ENCODE measurements around the gene RAET1G.
"Not testable (repeated sequence)": the region's sequence is repeated elsewhere in the genome, so short reads cannot be mapped to it uniquely, and the experiment has no call there.

RAET1G gene

DNA sequence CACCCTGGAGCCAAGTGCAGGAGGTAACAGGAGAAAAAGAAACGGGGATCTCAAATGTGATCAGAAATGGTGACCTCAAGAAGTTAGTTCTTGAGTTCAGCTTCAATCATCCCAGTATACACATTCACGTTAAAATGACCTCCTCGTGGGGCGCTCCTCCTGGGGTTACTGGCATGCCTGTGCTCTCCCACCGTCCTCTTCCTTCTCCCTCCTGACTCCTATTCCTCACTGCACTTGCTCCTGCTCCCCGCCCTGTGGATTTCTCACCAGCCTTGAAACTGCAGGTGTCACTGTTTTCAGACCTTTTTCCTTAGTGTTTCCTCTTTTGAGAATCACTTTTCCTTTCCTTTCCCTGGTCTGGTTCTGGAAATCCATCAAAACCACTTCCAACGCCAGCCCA is 23.7 kb upstream of the RAET1G start:
- not testable (repeated sequence) for H3K56ac ChIP-seq (ENCODE audit: low read length); H3K23ac ChIP-seq (ENCODE audit: low read length); H3K36me3 ChIP-seq (ENCODE audit: control insufficient read depth, insufficient read depth, low read length); H3K79me2 ChIP-seq (ENCODE audit: control insufficient read depth, insufficient read depth, low read length); H3K4me1 ChIP-seq (ENCODE audit: control insufficient read depth, low read depth, low read length); H3K4me3 ChIP-seq (ENCODE audit: low read length); DNase-seq; H3K9ac ChIP-seq (ENCODE audit: low read length); H3K27ac ChIP-seq (ENCODE audit: low read depth, low read length); H3K4me2 ChIP-seq (ENCODE audit: low read length); H2BK120ac ChIP-seq (ENCODE audit: low read depth, low read length); H3K79me1 ChIP-seq (ENCODE audit: low read length); H3K27me3 ChIP-seq (ENCODE audit: insufficient read depth, low read length, poor library complexity); H3K18ac ChIP-seq (ENCODE audit: low read length); H4K5ac ChIP-seq (ENCODE audit: low read length); H2BK5ac ChIP-seq (ENCODE audit: low read length); H3K4ac ChIP-seq (ENCODE audit: low read depth, low read length); H2AK5ac ChIP-seq (ENCODE audit: low read length); H2BK15ac ChIP-seq (replicated peaks; ENCODE audit: low read depth); H4K8ac ChIP-seq (ENCODE audit: low read depth, low read length)
- WGBS (ENCODE audit: extremely low coverage, insufficient coverage, low lambda C conversion rate): no CpG with 5 or more reads among the region's 7 CpGs

DNA sequence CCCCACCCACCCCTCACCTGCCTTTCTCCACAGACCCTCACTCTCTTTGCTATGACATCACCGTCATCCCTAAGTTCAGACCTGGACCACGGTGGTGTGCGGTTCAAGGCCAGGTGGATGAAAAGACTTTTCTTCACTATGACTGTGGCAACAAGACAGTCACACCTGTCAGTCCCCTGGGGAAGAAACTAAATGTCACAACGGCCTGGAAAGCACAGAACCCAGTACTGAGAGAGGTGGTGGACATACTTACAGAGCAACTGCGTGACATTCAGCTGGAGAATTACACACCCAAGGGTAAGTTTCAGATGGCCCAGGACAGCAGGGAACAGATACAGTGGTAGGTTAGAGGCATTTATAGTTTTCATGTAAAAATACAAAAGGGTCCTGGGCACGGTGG is 22.4 kb upstream of the RAET1G start:
- not testable (repeated sequence) for H3K4me1 ChIP-seq (ENCODE audit: control insufficient read depth, low read depth, low read length); H3K9ac ChIP-seq (ENCODE audit: low read length); H3K4ac ChIP-seq (ENCODE audit: low read depth, low read length); H3K36me3 ChIP-seq (ENCODE audit: control insufficient read depth, insufficient read depth, low read length); H3K4me3 ChIP-seq (ENCODE audit: low read length); H2BK5ac ChIP-seq (ENCODE audit: low read length); H2AK5ac ChIP-seq (ENCODE audit: low read length); H4K5ac ChIP-seq (ENCODE audit: low read length); DNase-seq; H3K18ac ChIP-seq (ENCODE audit: low read length); H2BK120ac ChIP-seq (ENCODE audit: low read depth, low read length); H3K56ac ChIP-seq (ENCODE audit: low read length); H3K4me2 ChIP-seq (ENCODE audit: low read length); H3K27ac ChIP-seq (ENCODE audit: low read depth, low read length); H2BK15ac ChIP-seq (replicated peaks; ENCODE audit: low read depth); H4K8ac ChIP-seq (ENCODE audit: low read depth, low read length); H3K79me1 ChIP-seq (ENCODE audit: low read length); H3K79me2 ChIP-seq (ENCODE audit: control insufficient read depth, insufficient read depth, low read length); H3K23ac ChIP-seq (ENCODE audit: low read length)
- H3K27me3 ChIP-seq (ENCODE audit: insufficient read depth, low read length, poor library complexity): peaks cover 16% of the 10 kb centered on the region
- no CpG with 5 or more reads among the region's 6 CpGs for WGBS (ENCODE audit: extremely low coverage, insufficient coverage, low lambda C conversion rate)

DNA sequence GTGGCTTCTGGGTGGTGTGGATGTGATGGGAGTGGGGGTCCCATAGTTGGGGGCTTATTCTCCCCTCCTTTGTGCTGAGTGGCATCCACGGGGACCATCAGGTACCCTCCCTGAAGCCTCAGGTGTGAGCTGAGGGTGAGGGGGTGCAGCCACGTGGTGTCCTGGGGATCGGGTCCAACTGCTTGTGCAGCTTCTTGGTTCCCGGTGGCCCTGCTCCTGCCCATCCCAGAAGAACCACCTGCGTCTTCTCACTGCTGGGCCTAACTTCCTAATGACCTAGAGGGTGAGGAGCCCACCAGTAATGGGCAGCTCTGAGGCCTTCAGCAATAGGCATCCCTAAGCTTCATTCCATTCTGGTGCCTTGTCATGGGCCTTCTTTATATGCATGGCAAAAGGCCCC is 20.4 kb upstream of the RAET1G start:
- H3K18ac ChIP-seq (ENCODE audit: low read length); H3K36me3 ChIP-seq (ENCODE audit: control insufficient read depth, insufficient read depth, low read length); H3K4me3 ChIP-seq (ENCODE audit: low read length); H3K4ac ChIP-seq (ENCODE audit: low read depth, low read length); H2AK5ac ChIP-seq (ENCODE audit: low read length); H4K5ac ChIP-seq (ENCODE audit: low read length); H3K4me2 ChIP-seq (ENCODE audit: low read length); H2BK15ac ChIP-seq (replicated peaks; ENCODE audit: low read depth); H2BK120ac ChIP-seq (ENCODE audit: low read depth, low read length); H4K8ac ChIP-seq (ENCODE audit: low read depth, low read length); H3K4me1 ChIP-seq (ENCODE audit: control insufficient read depth, low read depth, low read length); H3K9ac ChIP-seq (ENCODE audit: low read length); H3K79me1 ChIP-seq (ENCODE audit: low read length); H3K27ac ChIP-seq (ENCODE audit: low read depth, low read length); H3K79me2 ChIP-seq (ENCODE audit: control insufficient read depth, insufficient read depth, low read length); H2BK5ac ChIP-seq (ENCODE audit: low read length); DNase-seq; H3K56ac ChIP-seq (ENCODE audit: low read length); H3K23ac ChIP-seq (ENCODE audit: low read length): not testable (repeated sequence)
- no CpG with 5 or more reads among the region's 5 CpGs for WGBS (ENCODE audit: extremely low coverage, insufficient coverage, low lambda C conversion rate)
- H3K27me3 ChIP-seq (ENCODE audit: insufficient read depth, low read length, poor library complexity): peaks cover 34% of the 10 kb centered on the region

DNA sequence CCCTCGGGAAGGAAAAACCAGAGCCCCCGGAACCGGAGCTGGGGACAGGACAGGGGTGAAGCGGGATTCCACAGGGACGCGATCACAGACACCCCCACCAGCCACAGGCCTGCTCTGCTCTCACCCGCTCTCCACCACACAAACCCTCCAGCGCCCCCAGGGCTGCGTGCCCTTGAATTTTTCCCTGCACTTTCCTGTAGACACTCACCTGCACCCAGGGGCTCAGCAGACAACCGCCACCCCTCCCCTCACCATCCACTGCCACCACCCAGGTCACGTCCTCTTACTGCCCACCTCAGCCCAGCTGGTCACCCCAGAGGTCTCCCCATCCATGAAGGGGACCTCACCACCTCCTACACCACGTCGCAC is 19.5 kb upstream of the RAET1G start:
- H3K79me1 ChIP-seq (ENCODE audit: low read length): no peaks in the 10 kb centered on the region
- no peak overlapping the region for H2BK15ac ChIP-seq (replicated peaks; ENCODE audit: low read depth)
- peak overlapping the region; percentile 46 for H3K9ac ChIP-seq (ENCODE audit: low read length)
- WGBS (ENCODE audit: extremely low coverage, insufficient coverage, low lambda C conversion rate): no CpG with 5 or more reads among the region's 13 CpGs
- H3K18ac ChIP-seq (ENCODE audit: low read length): no peak overlapping the region
- no peak overlapping the region for H4K8ac ChIP-seq (ENCODE audit: low read depth, low read length)
- no peak overlapping the region for H3K56ac ChIP-seq (ENCODE audit: low read length)
- H3K4me3 ChIP-seq (ENCODE audit: low read length): no peak overlapping the region
- no peak overlapping the region for H3K23ac ChIP-seq (ENCODE audit: low read length)
- no peaks in the 10 kb centered on the region for H3K4me1 ChIP-seq (ENCODE audit: control insufficient read depth, low read depth, low read length)
- no peaks in the 10 kb centered on the region for H3K36me3 ChIP-seq (ENCODE audit: control insufficient read depth, insufficient read depth, low read length)
- no peak overlapping the region for H2AK5ac ChIP-seq (ENCODE audit: low read length)
- peaks cover 40% of the 10 kb centered on the region for H3K27me3 ChIP-seq (ENCODE audit: insufficient read depth, low read length, poor library complexity)
- no peak overlapping the region for H2BK120ac ChIP-seq (ENCODE audit: low read depth, low read length)
- H3K4me2 ChIP-seq (ENCODE audit: low read length): peak overlapping the region; percentile 83
- H3K27ac ChIP-seq (ENCODE audit: low read depth, low read length): no peak overlapping the region
- no peak for DNase-seq
- H3K79me2 ChIP-seq (ENCODE audit: control insufficient read depth, insufficient read depth, low read length): no peaks in the 10 kb centered on the region
- H3K4ac ChIP-seq (ENCODE audit: low read depth, low read length): no peak overlapping the region
- H4K5ac ChIP-seq (ENCODE audit: low read length): no peak overlapping the region
- H2BK5ac ChIP-seq (ENCODE audit: low read length): no peak overlapping the region

DNA sequence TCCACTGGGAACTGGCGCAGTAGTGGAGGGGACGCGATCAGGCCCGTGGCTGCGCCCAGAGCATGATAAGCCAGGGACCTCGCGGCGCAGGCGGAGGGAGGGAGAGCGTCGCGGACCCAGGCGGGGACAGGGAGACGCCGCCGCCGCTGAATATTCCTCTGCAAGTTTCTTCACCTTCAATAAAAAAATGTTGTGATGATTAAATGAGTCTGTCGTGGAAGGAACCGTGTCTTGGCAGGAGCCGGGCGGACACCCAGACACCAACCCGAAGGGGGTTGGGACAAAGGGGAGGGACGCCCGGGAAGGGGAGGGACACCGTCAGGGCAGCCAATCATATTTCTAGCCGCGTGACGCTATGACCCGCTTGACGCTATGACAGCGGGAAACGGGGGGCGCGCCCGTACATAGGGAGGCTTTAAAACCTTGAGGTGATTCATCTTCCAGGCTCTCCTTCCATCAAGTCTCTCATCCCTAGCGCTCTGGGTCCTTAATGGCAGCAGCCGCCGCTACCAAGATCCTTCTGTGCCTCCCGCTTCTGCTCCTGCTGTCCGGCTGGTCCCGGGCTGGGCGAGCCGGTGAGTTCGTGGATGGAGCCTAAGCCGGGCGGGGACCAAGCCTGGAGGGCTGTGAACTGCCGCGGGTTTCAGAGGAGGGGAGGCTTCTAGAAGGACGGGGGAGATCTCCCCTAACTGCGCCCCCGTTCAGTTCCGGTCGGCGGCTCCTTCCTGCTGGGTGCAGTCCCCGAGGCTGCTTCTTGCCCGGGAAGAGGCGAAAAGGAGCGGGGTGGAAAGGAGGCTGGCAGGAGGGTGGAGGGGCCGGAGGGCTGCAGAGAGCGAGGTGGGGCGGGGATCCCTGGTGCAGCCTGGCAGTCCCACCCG is 18.9 kb upstream of the RAET1G start, which contains the start of gene ULBP2:
Gene ULBP2 (plus strand): TSS at position 432 of the 878 bp plus-strand sequence. CDS start 59 bp downstream, at position 491.
- no peaks in the 10 kb centered on the region for H3K4me1 ChIP-seq (ENCODE audit: control insufficient read depth, low read depth, low read length)
- no peak within 1 kb of the TSS for H4K5ac ChIP-seq (ENCODE audit: low read length)
- peak within 1 kb of the TSS; percentile 64 for H3K56ac ChIP-seq (ENCODE audit: low read length)
- no peaks in the 10 kb centered on the region for H3K79me2 ChIP-seq (ENCODE audit: control insufficient read depth, insufficient read depth, low read length)
- peak within 1 kb of the TSS; percentile 29 for H3K4me3 ChIP-seq (ENCODE audit: low read length)
- no peaks in the 10 kb centered on the region for H3K36me3 ChIP-seq (ENCODE audit: control insufficient read depth, insufficient read depth, low read length)
- H3K4ac ChIP-seq (ENCODE audit: low read depth, low read length): no peak within 1 kb of the TSS
- H2BK120ac ChIP-seq (ENCODE audit: low read depth, low read length): no peak within 1 kb of the TSS
- H2AK5ac ChIP-seq (ENCODE audit: low read length): no peak within 1 kb of the TSS
- no peak within 1 kb of the TSS for H2BK15ac ChIP-seq (replicated peaks; ENCODE audit: low read depth)
- H3K27me3 ChIP-seq (ENCODE audit: insufficient read depth, low read length, poor library complexity): peaks cover 42% of the 10 kb centered on the region
- no peak within 1 kb of the TSS for H4K8ac ChIP-seq (ENCODE audit: low read depth, low read length)
- no peaks in the 10 kb centered on the region for H3K79me1 ChIP-seq (ENCODE audit: low read length)
- H3K27ac ChIP-seq (ENCODE audit: low read depth, low read length): no peak within 1 kb of the TSS
- H3K4me2 ChIP-seq (ENCODE audit: low read length): peak within 1 kb of the TSS; percentile 83
- WGBS (ENCODE audit: extremely low coverage, insufficient coverage, low lambda C conversion rate): no CpG with 5 or more reads among the region's 62 CpGs
- peak within 1 kb of the TSS; percentile 46 for H3K9ac ChIP-seq (ENCODE audit: low read length)
- peak; percentile 81 for DNase-seq
- H3K18ac ChIP-seq (ENCODE audit: low read length): no peak within 1 kb of the TSS
- H2BK5ac ChIP-seq (ENCODE audit: low read length): no peak within 1 kb of the TSS
- no peak within 1 kb of the TSS for H3K23ac ChIP-seq (ENCODE audit: low read length)

DNA sequence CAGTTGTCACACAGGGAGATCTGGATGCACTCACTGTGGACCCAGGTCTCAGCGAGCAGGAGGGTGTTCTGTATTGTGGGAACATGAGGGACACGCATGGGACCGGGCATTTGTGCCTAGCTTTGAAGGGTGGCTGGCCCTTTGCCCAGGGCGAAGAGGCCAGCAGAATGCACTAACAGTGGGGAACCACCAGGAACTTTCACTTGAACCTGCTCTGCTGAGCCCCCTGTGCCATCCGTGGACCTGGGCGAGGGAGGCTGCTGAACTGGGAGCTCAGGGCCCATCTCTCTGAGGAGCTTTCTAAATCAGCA is 17.7 kb upstream of the RAET1G start:
- Histone ChIP-seq H3K4me1 (ENCODE audit: control insufficient read depth, low read depth, low read length) (no peaks in the 10 kb centered on the region), H2BK15ac (replicated peaks; ENCODE audit: low read depth) (no peak overlapping the region), H4K5ac (ENCODE audit: low read length) (no peak overlapping the region), H3K27ac (ENCODE audit: low read depth, low read length) (no peak overlapping the region), H3K9ac (ENCODE audit: low read length) (no peak overlapping the region), H2BK120ac (ENCODE audit: low read depth, low read length) (no peak overlapping the region), H2BK5ac (ENCODE audit: low read length) (no peak overlapping the region), H4K8ac (ENCODE audit: low read depth, low read length) (no peak overlapping the region), H3K27me3 (ENCODE audit: insufficient read depth, low read length, poor library complexity) (peaks cover 48% of the 10 kb centered on the region), H3K4ac (ENCODE audit: low read depth, low read length) (no peak overlapping the region), H3K4me2 (ENCODE audit: low read length) (no peak overlapping the region), H3K36me3 (ENCODE audit: control insufficient read depth, insufficient read depth, low read length) (no peaks in the 10 kb centered on the region), H3K18ac (ENCODE audit: low read length) (no peak overlapping the region), H3K56ac (ENCODE audit: low read length) (no peak overlapping the region), H3K79me2 (ENCODE audit: control insufficient read depth, insufficient read depth, low read length) (no peaks in the 10 kb centered on the region), H2AK5ac (ENCODE audit: low read length) (no peak overlapping the region), H3K23ac (ENCODE audit: low read length) (no peak overlapping the region), H3K79me1 (ENCODE audit: low read length) (no peaks in the 10 kb centered on the region), H3K4me3 (ENCODE audit: low read length) (no peak overlapping the region)
- no CpG with 5 or more reads among the region's 6 CpGs for WGBS (ENCODE audit: extremely low coverage, insufficient coverage, low lambda C conversion rate)
- no peak for DNase-seq

Data from mesendoderm (in vitro differentiated cells).